Ascending aorta (tissue), 2 donors: ENCODE measurements around the gene ZBTB37. TPM values are rescaled to one million over a fixed set of nuclear protein-coding genes. Genes with fewer than 3 reads are reported as not detected.

ENCODE experiments used
- DNase-seq, 2 donors: peaks; one replicate each; pipeline ENCODE4 v3.0.0-alpha.2; 2019; ENCODE audit warnings: low spot score in 2 of 2
- H3K27ac ChIP-seq, 2 donors: fragments of 200-600 bp; sonication (generic); one replicate each; pipeline ENCODE4 v1.5.1; 2016 to 2017; ENCODE audit warnings: mild to moderate bottlenecking in 1 of 2
- H3K27me3 ChIP-seq: fragments of 200-600 bp; sonication (generic); one replicate; pipeline ENCODE4 v1.5.1; 2017
- H3K36me3 ChIP-seq, 2 donors: fragments of 200-600 bp; sonication (generic); one replicate each; pipeline ENCODE4 v1.5.1; 2016
- H3K4me1 ChIP-seq, 2 donors: fragments of 200-600 bp; sonication (generic); one replicate each; pipeline ENCODE4 v1.5.1; 2016 to 2017; ENCODE audit warnings: mild to moderate bottlenecking in 1 of 2
- H3K4me3 ChIP-seq, 2 donors: fragments of 200-600 bp; sonication (generic); one replicate each; pipeline ENCODE4 v1.5.1; 2016 to 2017; ENCODE audit warnings: mild to moderate bottlenecking in 1 of 2
- H3K9me3 ChIP-seq, 2 donors: fragments of 200-600 bp; sonication (generic); one replicate each; pipeline ENCODE4 v1.5.1; 2016
- intact Hi-C: fragments of 100-400 bp; cut with DNase I; formaldehyde crosslinking; loops from one replicate; pipeline ENCODE4 v1.15.1; 2023
- total RNA-seq: library from RNA; depleted of rRNA; stranded (reverse); fragments of >200 nt; gene quantifications from one replicate; pipeline ENCODE4 v1.1.0, GENCODE V29; 2016
- TF ChIP-seq, protein P1 (sequence below), 3 experiments: fragments of 200-600 bp in 2 of 3; fragments of 450-650 bp in 1 of 3; sonication (generic) in 2 of 3; IDR thresholded peaks; one replicate each; pipeline ENCODE4 v1.5.1; 2016 to 2019; ENCODE audit warnings: antibody characterized with exemption in 3 of 3, mild to moderate bottlenecking in 1 of 3, moderate library complexity in 1 of 3

ZBTB37 gene
- total RNA-seq, 1 donor from 2014 or later: 5.0 TPM

DNA sequence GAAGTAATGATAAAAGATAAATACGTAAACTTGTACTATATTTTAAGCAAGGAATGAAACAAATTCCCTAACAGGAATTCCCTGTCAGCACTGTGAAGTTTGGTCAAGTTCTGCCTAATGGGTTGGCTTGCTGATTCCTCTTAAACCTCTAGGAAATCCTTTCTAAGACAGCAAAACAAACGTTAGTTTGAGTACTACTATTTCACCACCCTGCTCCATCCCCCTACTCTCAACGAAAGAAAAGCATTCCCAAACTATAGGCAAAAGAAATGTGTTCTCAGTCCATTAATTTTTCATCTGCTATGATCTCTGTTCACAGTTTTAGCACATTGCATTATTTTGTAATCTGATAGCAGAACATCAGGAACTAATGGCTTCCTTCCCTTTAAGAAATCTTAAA lies 32.8 kb downstream of the ZBTB37 start:
- Histone ChIP-seq H3K4me3 (no peak overlapping the region), H3K4me1 (no peaks in the 10 kb centered on the region), H3K36me3 (no peaks in the 10 kb centered on the region), H3K9me3 (no peaks in the 10 kb centered on the region), H3K27me3 (no peaks in the 10 kb centered on the region), H3K27ac (no peak overlapping the region)
- no peak for DNase-seq
- TF ChIP-seq, protein P1, sequence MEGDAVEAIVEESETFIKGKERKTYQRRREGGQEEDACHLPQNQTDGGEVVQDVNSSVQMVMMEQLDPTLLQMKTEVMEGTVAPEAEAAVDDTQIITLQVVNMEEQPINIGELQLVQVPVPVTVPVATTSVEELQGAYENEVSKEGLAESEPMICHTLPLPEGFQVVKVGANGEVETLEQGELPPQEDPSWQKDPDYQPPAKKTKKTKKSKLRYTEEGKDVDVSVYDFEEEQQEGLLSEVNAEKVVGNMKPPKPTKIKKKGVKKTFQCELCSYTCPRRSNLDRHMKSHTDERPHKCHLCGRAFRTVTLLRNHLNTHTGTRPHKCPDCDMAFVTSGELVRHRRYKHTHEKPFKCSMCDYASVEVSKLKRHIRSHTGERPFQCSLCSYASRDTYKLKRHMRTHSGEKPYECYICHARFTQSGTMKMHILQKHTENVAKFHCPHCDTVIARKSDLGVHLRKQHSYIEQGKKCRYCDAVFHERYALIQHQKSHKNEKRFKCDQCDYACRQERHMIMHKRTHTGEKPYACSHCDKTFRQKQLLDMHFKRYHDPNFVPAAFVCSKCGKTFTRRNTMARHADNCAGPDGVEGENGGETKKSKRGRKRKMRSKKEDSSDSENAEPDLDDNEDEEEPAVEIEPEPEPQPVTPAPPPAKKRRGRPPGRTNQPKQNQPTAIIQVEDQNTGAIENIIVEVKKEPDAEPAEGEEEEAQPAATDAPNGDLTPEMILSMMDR (IDR thresholded peaks at IDR 0.05): no peak
- intact Hi-C loops: no loop called here

DNA sequence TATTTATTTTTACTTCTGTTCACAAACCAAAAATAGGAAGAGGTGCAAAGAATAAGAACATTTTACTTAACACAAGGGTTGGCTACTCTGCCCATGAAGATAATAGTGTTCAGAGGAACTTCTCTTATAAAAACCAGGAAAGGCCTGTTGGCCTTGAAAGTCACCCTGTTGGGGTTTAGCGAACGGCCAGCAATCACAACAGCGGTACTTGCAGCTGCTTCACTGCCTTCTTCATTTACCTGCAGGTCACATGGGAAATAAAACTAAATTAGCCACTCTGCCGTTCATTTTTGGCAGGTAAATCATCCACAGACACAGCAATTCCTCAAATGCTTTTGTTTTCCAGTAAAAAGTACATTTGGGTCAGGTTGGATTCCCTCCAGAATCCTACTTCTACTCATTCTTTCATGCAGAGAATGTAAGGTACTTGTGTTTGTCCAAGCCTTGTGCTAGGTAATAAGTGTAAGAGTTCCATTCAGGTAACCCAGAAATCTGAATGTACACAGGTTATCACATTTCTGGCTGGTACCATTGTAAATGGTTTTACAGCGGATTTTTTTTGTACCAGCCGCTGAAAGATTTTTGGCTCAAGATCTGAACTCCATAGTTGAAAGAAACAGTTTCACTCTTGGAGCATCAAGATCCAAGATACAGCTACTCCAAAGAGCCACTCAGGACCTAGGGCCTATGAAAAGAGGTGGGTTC lies 35.8 kb downstream of the ZBTB37 start:
- Histone ChIP-seq H3K27me3 (no peaks in the 10 kb centered on the region), H3K9me3 (no peaks in the 10 kb centered on the region), H3K4me1 (no peaks in the 10 kb centered on the region), H3K4me3 (no peak overlapping the region), H3K36me3 (peaks cover 0 to 5% of the 10 kb centered on the region in 2 donors), H3K27ac (no peak overlapping the region)
- no peak for DNase-seq
- TF ChIP-seq, protein P1 (IDR thresholded peaks at IDR 0.05): no peak
- intact Hi-C loops: no loop called here

DNA sequence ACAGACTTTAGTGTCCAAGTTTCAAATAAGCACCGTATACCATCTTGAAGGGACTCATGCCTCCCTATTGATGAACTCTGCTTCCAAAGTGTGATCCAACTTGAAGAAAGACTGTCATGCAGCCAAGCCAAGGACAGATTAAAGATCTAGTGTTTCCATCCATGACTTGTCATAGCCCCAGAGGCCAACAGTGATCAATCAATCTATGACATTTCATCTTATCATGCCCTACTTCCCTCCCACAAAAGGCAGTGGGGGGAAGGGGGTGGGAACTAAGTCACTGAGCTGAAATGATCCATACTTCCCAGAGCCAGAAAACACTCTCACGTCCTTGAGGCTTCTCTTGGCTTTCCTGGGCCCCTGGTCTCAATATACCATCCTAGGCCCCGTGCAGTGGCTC lies 44.9 kb downstream of the ZBTB37 start:
- Histone ChIP-seq H3K36me3 (no peaks in the 10 kb centered on the region), H3K4me1 (no peaks in the 10 kb centered on the region), H3K9me3 (no peaks in the 10 kb centered on the region), H3K27me3 (no peaks in the 10 kb centered on the region), H3K27ac (no peak overlapping the region), H3K4me3 (no peak overlapping the region)
- DNase-seq: no peak
- TF ChIP-seq, protein P1 (IDR thresholded peaks at IDR 0.05): no peak
- intact Hi-C loops: no loop called here

DNA sequence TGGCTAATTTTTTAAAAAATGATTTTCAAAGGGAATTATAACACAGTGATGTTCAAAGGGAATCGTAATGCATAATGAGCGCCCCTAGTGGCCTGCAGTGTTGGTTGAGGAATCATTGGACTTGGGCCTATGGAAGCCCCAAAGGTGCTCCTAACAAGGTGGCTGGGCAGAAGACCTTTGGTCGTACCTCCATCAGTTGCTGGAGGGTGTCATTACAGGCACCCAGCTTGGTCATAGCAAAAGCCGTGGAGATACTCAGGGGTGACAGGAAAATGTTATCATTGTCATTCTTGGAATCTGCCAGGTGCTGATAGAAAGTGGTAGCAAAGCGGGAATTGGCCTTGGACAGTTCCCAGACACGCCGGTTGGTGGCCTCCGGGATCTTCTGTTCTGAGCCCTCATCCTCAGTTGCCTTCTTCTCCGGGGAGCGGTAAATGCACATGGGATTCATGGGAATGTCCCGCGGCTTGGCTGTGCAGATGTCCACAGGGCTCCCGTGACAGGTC lies 46.2 kb downstream of the ZBTB37 start:
- H3K4me1 ChIP-seq: no peaks in the 10 kb centered on the region
- H3K36me3 ChIP-seq: no peaks in the 10 kb centered on the region
- intact Hi-C loops: no loop called here
- TF ChIP-seq, protein P1 (IDR thresholded peaks at IDR 0.05): no peak
- no peak for DNase-seq
- no peaks in the 10 kb centered on the region for H3K27me3 ChIP-seq
- H3K9me3 ChIP-seq: no peaks in the 10 kb centered on the region
- H3K4me3 ChIP-seq: no peak overlapping the region
- H3K27ac ChIP-seq: no peak overlapping the region

DNA sequence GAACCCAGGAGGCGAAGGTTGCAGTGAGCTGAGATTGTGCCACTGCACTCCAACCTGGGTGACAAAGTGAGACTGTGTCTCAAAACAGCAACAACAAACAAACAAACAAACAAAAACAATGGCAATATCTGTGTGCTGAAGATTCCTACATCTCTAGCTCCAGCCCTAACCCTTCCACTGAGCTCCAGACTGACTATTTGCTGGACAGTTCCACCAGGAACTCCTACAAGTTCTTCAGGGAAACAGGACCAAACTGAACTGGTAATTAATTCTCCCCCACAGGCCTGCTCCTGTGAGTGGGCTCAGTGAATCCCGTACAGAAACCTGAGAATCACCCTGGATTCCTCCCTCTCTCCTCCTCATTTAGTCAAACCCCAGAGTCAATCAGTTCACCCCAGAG lies 47.4 kb downstream of the ZBTB37 start:
- Histone ChIP-seq H3K4me1 (no peaks in the 10 kb centered on the region), H3K27me3 (no peaks in the 10 kb centered on the region), H3K9me3 (no peaks in the 10 kb centered on the region), H3K4me3 (no peak overlapping the region), H3K36me3 (no peaks in the 10 kb centered on the region), H3K27ac (no peak overlapping the region)
- intact Hi-C loops: no loop called here
- no peak for DNase-seq
- TF ChIP-seq, protein P1 (IDR thresholded peaks at IDR 0.05): no peak
